Measurements from ENCODE around the gene ZCCHC24. TPM values are rescaled to one million over a fixed set of nuclear protein-coding genes. Genes with fewer than 3 reads are reported as not detected.

Gene ZCCHC24
- total RNA-seq, 2 donors from 2014 or later: 14.0 to 19.8 TPM

- peaks cover 31% of the 10 kb centered on the region for H3K4me1 ChIP-seq
- intact Hi-C loops (cut with DNase I): no loop called here
These were observed 3.0 kb downstream of the ZCCHC24 start for GRCh38 chr10:79442171-79443040.

DNA sequence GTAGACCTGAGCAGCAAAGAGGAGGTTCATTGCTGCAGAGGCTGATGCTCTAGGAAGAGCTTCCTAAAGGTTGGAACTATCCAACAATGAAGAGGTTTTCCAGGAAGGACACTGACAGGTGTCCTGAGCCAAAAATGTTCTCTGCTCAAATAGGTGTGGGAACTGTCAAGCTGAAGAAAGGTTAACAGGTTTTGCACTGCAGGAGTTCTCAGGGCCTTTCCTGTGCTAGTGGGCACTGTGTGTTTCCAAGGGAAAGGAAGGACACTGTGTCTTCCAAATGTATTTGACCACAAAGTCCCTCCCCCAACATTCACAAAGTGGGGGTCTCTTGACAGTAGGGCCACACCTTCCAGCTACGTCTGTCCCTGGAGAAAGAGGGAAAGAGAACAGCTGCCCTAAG, 4.0 kb downstream of the ZCCHC24 start:
- Histone ChIP-seq H3K4me1 (peaks cover 31% of the 10 kb centered on the region), H3K27me3 (no peaks in the 10 kb centered on the region), H3K36me3 (replicated peaks in 1 of 2; ENCODE audit: insufficient read depth in 1 of 2, low read depth in 2 of 2) (no peaks in the 10 kb centered on the region), H3K9me3 (no peaks in the 10 kb centered on the region), H3K27ac (no peak overlapping the region), H3K4me3 (no peak overlapping the region)
- 62% methylated on average over 1 of the region's 1 CpG; no CpG with 5 or more reads in 1 of the 2 donors for WGBS, 2 donors
- TF ChIP-seq POLR2A (IDR thresholded peaks at IDR 0.05): no peak
- TF ChIP-seq CTCF (IDR thresholded peaks at IDR 0.05): no peak
- DNase-seq: no peak
- intact Hi-C loops (cut with DNase I): no loop called here
- no peak for ATAC-seq

More at GRCh38 chr10:79442171-79443040, 3.0 kb downstream of the ZCCHC24 start:
- 81 to 92% methylated on average over 10 to 12 of the region's 14 CpGs for WGBS, 2 donors
- ATAC-seq (no peak), DNase-seq (no peak)
- Histone ChIP-seq H3K9me3 (no peaks in the 10 kb centered on the region), H3K27me3 (no peaks in the 10 kb centered on the region), H3K4me3 (no peak overlapping the region), H3K27ac (no peak overlapping the region), H3K36me3 (replicated peaks in 1 of 2; ENCODE audit: insufficient read depth in 1 of 2, low read depth in 2 of 2) (no peaks in the 10 kb centered on the region)
- no peak for TF ChIP-seq POLR2A (IDR thresholded peaks at IDR 0.05)
- TF ChIP-seq CTCF (IDR thresholded peaks at IDR 0.05): no peak

GRCh38 chr10:79440281-79440680, 5.1 kb downstream of the ZCCHC24 start:
- Histone ChIP-seq H3K4me3 (no peak overlapping the region), H3K27me3 (no peaks in the 10 kb centered on the region), H3K9me3 (no peaks in the 10 kb centered on the region), H3K4me1 (peaks cover 31% of the 10 kb centered on the region), H3K27ac (no peak overlapping the region), H3K36me3 (replicated peaks in 1 of 2; ENCODE audit: insufficient read depth in 1 of 2, low read depth in 2 of 2) (no peaks in the 10 kb centered on the region)
- 82 to 95% methylated on average over 5 to 6 of the region's 6 CpGs for WGBS, 2 donors
- intact Hi-C loops (cut with DNase I): no loop called here
- no peak for DNase-seq
- TF ChIP-seq POLR2A (IDR thresholded peaks at IDR 0.05) (no peak), CTCF (IDR thresholded peaks at IDR 0.05) (no peak)
- no peak for ATAC-seq

DNA sequence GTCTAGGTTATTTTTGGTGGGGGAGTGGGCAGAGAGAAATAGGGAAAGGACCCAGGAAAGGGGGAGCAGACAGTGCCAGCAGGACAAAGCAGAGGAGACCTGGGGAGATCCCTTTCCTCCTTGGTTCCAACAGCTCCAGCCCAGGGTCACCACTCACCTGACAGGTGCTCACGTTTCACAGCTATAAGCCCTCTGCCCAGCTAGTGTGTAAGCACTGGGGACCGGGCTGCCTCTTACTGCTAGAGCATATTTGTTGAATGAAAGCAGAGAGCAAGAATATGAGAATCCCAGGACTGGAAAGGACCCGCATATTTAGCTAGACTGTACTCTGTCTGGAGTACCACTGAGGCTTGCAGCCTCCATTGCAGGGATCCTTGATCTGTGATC, 6.7 kb downstream of the ZCCHC24 start:
- no peak for ATAC-seq
- TF ChIP-seq CTCF (IDR thresholded peaks at IDR 0.05): no peak
- TF ChIP-seq POLR2A (IDR thresholded peaks at IDR 0.05): no peak
- DNase-seq: no peak
- intact Hi-C loops (cut with DNase I): no loop called here
- Histone ChIP-seq H3K27ac (no peak overlapping the region), H3K36me3 (replicated peaks in 1 of 2; ENCODE audit: insufficient read depth in 1 of 2, low read depth in 2 of 2) (no peaks in the 10 kb centered on the region), H3K9me3 (no peaks in the 10 kb centered on the region), H3K4me1 (peaks cover 22% of the 10 kb centered on the region), H3K4me3 (no peak overlapping the region), H3K27me3 (no peaks in the 10 kb centered on the region)
- WGBS, 2 donors: 70 to 76% methylated on average over 3 of the region's 3 CpGs
